Large intestine (tissue), 3 donors: Measurements from ENCODE around the gene CECR2. TPM values are rescaled to one million over a fixed set of nuclear protein-coding genes. Genes with fewer than 3 reads are reported as not detected.

ENCODE experiments used
- DNase-seq, 2 donors: peaks; one replicate each; pipeline versions ENCODE4 v3.0.0 to v3.0.0-alpha.2; 2013
- H3K27ac ChIP-seq: one replicate; pipeline ENCODE4 v1.5.1; 2013; ENCODE audit warnings: low read length
- H3K27me3 ChIP-seq: 2 replicates; pipeline ENCODE4 v1.6.1; 2013; ENCODE audit warnings: low read length; ENCODE audit not compliant: control insufficient read depth, insufficient read depth
- H3K36me3 ChIP-seq: 2 replicates; pipeline ENCODE4 v1.6.1; 2013; ENCODE audit warnings: low read length; ENCODE audit not compliant: control insufficient read depth, insufficient read depth
- H3K4me1 ChIP-seq: one replicate; pipeline ENCODE4 v1.6.1; 2013; ENCODE audit warnings: low read length; ENCODE audit not compliant: control insufficient read depth, insufficient read depth
- H3K4me3 ChIP-seq: one replicate; pipeline ENCODE4 v1.5.1; 2013; ENCODE audit warnings: low read length
- H3K9me3 ChIP-seq: one replicate; pipeline ENCODE4 v1.6.1; 2013; ENCODE audit warnings: mild to moderate bottlenecking, low read depth, low read length, moderate library complexity; ENCODE audit not compliant: control insufficient read depth
- WGBS: methylation state at CpG from one replicate; pipeline ENCODE4 v1.1.5; 2013; ENCODE audit warnings: low lambda C conversion rate; ENCODE audit not compliant: insufficient coverage; 5-methylcytosine and 5-hydroxymethylcytosine counted together
- polyA plus RNA-seq: library from polyadenylated mRNA; unstranded; fragments of 120-200 nt; gene quantifications from one replicate; pipeline ENCODE4 v1.2.1, GENCODE V29; 2013

Gene CECR2
- polyA plus RNA-seq, 1 donor, result 1.7 TPM

- H3K27me3 ChIP-seq, result no peaks in the 10 kb centered on the region
- DNase-seq, result no peak
- WGBS, result no CpG with 5 or more reads among the region's 2 CpGs
- H3K36me3 ChIP-seq, result no peaks in the 10 kb centered on the region
- H3K4me1 ChIP-seq, result no peaks in the 10 kb centered on the region
- H3K27ac ChIP-seq, result no peak overlapping the region
- H3K4me3 ChIP-seq, result no peak overlapping the region
- H3K9me3 ChIP-seq, result no peaks in the 10 kb centered on the region
Measured at GRCh38 chr22:17479135-17479534, 109.9 kb downstream of the CECR2 start.

- no peak for DNase-seq
- Histone ChIP-seq H3K4me1 (no peaks in the 10 kb centered on the region), H3K4me3 (no peak overlapping the region), H3K27ac (no peak overlapping the region), H3K9me3 (no peaks in the 10 kb centered on the region), H3K27me3 (no peaks in the 10 kb centered on the region), H3K36me3 (no peaks in the 10 kb centered on the region)
- WGBS, result 100% methylated on average over 1 of the region's 5 CpGs
Measured at GRCh38 chr22:17481424-17481823, 112.2 kb downstream of the CECR2 start.

- no peak overlapping the region for H3K27ac ChIP-seq
- no CpG with 5 or more reads among the region's 2 CpGs for WGBS
- no peak overlapping the region for H3K4me3 ChIP-seq
- no peaks in the 10 kb centered on the region for H3K4me1 ChIP-seq
- no peaks in the 10 kb centered on the region for H3K9me3 ChIP-seq
- DNase-seq, result no peak
- no peaks in the 10 kb centered on the region for H3K36me3 ChIP-seq
- no peaks in the 10 kb centered on the region for H3K27me3 ChIP-seq
Measured at GRCh38 chr22:17483688-17484372, 114.6 kb downstream of the CECR2 start.

- DNase-seq, result no peak
- no peaks in the 10 kb centered on the region for H3K4me1 ChIP-seq
- WGBS, result 100% methylated on average over 2 of the region's 12 CpGs
- no peak overlapping the region for H3K27ac ChIP-seq
- H3K9me3 ChIP-seq, result no peaks in the 10 kb centered on the region
- H3K27me3 ChIP-seq, result no peaks in the 10 kb centered on the region
- H3K36me3 ChIP-seq, result no peaks in the 10 kb centered on the region
- no peak overlapping the region for H3K4me3 ChIP-seq
Measured at GRCh38 chr22:17484608-17485007, 115.3 kb downstream of the CECR2 start.

DNA sequence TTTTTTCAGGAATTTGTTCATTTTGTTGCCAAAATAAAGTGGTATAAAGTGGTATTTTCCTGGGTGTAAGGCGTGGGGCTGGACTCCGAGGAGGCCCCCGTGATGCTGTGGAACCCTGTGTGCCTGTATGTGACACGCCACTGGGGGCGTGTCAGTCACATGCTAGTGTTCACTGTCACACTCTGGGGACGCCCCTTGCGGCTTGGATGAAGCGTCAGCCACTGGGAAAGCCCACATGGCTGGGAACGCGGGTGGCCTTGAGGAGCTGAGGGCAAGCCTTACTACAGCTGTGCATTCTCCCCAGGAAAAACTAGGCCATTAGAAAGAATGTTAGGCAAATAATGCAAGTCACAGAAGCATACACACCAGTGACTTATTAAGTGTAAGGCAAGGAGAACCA lies 117.1 kb downstream of the CECR2 start:
- H3K4me1 ChIP-seq, result no peaks in the 10 kb centered on the region
- H3K9me3 ChIP-seq, result no peaks in the 10 kb centered on the region
- WGBS, result no CpG with 5 or more reads among the region's 10 CpGs
- no peak overlapping the region for H3K4me3 ChIP-seq
- no peak overlapping the region for H3K27ac ChIP-seq
- DNase-seq, result no peak
- no peaks in the 10 kb centered on the region for H3K27me3 ChIP-seq
- H3K36me3 ChIP-seq, result no peaks in the 10 kb centered on the region

DNA sequence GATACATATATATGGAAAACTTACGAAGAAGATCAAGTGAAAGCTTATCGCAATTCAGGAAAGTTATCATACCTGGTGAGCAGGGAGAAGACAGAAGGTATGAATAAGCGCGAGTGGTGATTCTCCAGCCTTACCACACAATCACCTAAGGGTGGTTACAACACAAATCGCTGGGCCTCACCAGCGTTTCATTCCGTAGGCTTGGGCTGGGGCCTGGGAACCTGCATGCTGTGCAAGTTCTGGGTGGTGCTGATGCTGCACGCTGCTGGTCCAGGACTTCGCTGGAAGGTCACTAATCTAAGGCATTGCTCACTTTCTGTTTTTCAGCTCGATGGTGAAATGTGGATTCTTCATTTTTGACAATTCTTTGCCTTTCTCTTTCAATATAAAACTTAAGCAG lies 117.5 kb downstream of the CECR2 start:
- H3K4me3 ChIP-seq, result no peak overlapping the region
- 95% methylated on average over 4 of the region's 10 CpGs for WGBS
- no peak overlapping the region for H3K27ac ChIP-seq
- no peak for DNase-seq
- H3K27me3 ChIP-seq, result no peaks in the 10 kb centered on the region
- H3K9me3 ChIP-seq, result no peaks in the 10 kb centered on the region
- no peaks in the 10 kb centered on the region for H3K36me3 ChIP-seq
- no peaks in the 10 kb centered on the region for H3K4me1 ChIP-seq

DNA sequence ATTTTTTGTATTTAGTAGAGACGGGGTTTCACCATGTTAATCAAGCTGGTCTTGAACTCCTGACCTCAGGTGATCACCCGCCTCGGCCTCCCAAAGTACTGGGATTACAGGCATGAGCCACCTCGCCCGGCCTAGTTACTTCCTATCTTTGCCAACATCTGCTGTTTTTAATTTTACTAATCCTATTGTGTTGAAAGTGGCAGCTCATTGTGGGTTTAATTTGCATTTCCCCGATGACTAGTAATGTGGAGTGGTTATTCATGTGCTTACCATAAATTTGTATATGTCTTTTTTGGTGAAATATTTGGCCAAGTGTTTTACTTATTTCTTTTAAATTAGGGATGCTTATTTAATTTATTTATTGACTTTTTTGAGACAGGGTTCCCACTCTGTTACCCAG lies 119.8 kb downstream of the CECR2 start:
- no peaks in the 10 kb centered on the region for H3K4me1 ChIP-seq
- H3K4me3 ChIP-seq, result no peak overlapping the region
- no peak for DNase-seq
- H3K36me3 ChIP-seq, result no peaks in the 10 kb centered on the region
- no peaks in the 10 kb centered on the region for H3K27me3 ChIP-seq
- no peak overlapping the region for H3K27ac ChIP-seq
- WGBS, result no CpG with 5 or more reads among the region's 6 CpGs
- no peaks in the 10 kb centered on the region for H3K9me3 ChIP-seq

DNA sequence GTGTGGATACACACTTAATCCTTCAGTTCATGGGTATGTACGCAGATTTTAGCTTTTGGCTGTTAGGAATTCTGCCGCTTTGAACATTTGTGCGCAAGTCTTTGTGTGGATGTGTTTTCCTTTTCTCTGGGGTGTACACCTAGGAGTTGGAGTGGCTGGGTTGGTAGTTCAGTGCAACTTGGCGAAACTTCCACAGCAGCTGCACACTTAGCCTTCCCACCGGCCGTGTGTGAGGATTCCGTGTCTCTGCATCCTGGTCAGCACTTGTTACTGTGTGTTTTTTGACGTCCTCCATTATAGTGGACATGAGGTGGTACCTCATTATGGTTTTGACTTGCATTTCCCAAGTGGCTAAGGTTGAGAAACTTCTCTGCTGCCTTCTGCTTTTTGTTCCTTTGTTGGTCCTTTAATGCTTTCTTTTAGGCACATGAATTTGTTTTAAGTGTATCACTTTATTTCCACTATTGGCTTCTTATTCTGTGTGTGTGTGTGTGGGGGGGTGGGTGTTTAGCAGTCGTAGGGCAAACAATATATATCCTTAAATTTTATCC lies 121.9 kb downstream of the CECR2 start:
- no peak for DNase-seq
- no peaks in the 10 kb centered on the region for H3K36me3 ChIP-seq
- H3K4me1 ChIP-seq, result no peaks in the 10 kb centered on the region
- H3K27ac ChIP-seq, result no peak overlapping the region
- H3K9me3 ChIP-seq, result no peaks in the 10 kb centered on the region
- H3K27me3 ChIP-seq, result no peaks in the 10 kb centered on the region
- WGBS, result 80% methylated on average over 1 of the region's 9 CpGs
- no peak overlapping the region for H3K4me3 ChIP-seq

- no peaks in the 10 kb centered on the region for H3K4me1 ChIP-seq
- H3K36me3 ChIP-seq, result no peaks in the 10 kb centered on the region
- H3K27me3 ChIP-seq, result no peaks in the 10 kb centered on the region
- no peak for DNase-seq
- WGBS, result 92% methylated on average over 2 of the region's 3 CpGs
- H3K27ac ChIP-seq, result no peak overlapping the region
- H3K4me3 ChIP-seq, result no peak overlapping the region
- H3K9me3 ChIP-seq, result no peaks in the 10 kb centered on the region
Measured at GRCh38 chr22:17492247-17492646, 123.0 kb downstream of the CECR2 start.

- no peak for DNase-seq
- Histone ChIP-seq H3K36me3 (no peaks in the 10 kb centered on the region), H3K9me3 (no peaks in the 10 kb centered on the region), H3K27me3 (no peaks in the 10 kb centered on the region), H3K4me3 (no peak overlapping the region), H3K4me1 (no peaks in the 10 kb centered on the region), H3K27ac (no peak overlapping the region)
- no CpG with 5 or more reads among the region's 3 CpGs for WGBS
Measured at GRCh38 chr22:17493419-17493981, 124.2 kb downstream of the CECR2 start.

DNA sequence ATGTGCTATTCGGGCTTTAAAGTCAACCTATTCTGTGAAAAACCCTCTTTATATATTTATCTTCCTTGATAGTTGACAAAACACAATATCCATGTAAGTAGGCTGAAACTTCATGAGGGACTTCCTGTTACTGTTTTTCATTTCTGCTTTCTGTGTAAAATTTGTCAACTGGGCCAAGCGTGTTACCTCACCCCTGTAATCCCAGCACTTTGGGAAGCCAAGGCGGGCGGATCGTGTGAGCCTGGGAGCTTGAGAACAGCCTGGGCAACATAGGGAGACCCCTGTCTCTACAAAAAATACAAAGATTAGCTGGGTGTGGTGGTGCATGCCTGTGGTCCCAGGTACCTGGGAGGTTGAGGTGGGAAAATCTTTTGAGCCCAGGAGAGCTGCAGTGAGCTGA lies 127.6 kb downstream of the CECR2 start:
- H3K36me3 ChIP-seq, result no peaks in the 10 kb centered on the region
- H3K27ac ChIP-seq, result no peak overlapping the region
- H3K4me1 ChIP-seq, result no peaks in the 10 kb centered on the region
- no peak for DNase-seq
- 88% methylated on average over 1 of the region's 5 CpGs for WGBS
- H3K27me3 ChIP-seq, result no peaks in the 10 kb centered on the region
- no peak overlapping the region for H3K4me3 ChIP-seq
- no peaks in the 10 kb centered on the region for H3K9me3 ChIP-seq
